ENCODE data around the gene UBE2D2. TPM values are rescaled to one million over a fixed set of nuclear protein-coding genes. Genes with fewer than 3 reads are reported as not detected.
"Not testable (repeated sequence)": the region's sequence is repeated elsewhere in the genome, so short reads cannot be mapped to it uniquely, and the experiment has no call there.

UBE2D2 gene
- total RNA-seq, 4 donors from 2014 or later: 86.9 to 104 (median 91.5) TPM

DNA sequence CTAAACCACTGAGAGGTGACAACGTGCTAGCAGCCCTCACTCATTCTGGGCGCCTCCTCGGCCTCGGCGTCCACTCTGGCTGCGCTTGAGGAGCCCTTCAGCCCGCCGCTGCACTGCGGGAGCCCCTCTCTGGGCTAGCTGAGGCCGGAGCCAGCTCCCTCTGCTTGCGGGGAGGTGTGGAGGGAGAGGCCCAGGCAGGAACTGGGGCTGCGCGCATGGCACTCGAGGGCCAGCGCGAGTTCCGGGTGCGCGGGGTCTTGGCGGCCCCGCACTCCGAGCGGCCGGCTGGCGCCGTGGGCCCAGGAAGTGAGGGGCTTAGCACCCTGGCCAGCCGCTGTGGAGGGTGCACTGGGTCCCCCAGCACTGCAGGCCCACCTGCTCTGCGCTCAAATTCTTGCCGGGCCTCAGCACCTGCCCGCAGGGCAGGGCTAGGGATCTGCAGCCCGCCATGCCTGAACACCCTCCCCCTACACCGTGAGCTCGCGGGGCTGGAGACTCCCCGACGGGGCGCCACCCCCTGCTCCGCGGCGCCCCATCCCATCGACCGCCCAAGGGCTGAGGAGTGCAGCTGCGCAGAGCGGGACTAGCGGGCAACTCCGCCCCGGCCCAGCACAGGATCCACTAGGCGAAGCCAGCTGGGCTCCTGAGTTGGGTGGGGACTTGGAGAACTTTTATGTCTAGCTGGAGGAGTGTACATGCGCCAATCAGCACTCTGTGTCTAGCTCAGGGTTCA lies 11.8 kb upstream of the UBE2D2 start:
- Histone ChIP-seq H3K27ac (replicated peaks in 1 of 4) (no peak overlapping the region), H3K4me3 (no peak overlapping the region), H3K4me1 (no peaks in the 10 kb centered on the region), H3K36me3 (no peaks in the 10 kb centered on the region), H3K27me3 (no peaks in the 10 kb centered on the region), H3K9me3 (no peaks in the 10 kb centered on the region)
- 96% methylated on average over 31 of the region's 49 CpGs for WGBS
- no peak for DNase-seq (ENCODE audit: extremely low spot score)
- TF ChIP-seq POLR2AphosphoS5 (IDR thresholded peaks at IDR 0.05) (no peak), POLR2A (IDR thresholded peaks at IDR 0.05; ENCODE audit: low read depth) (no peak), EP300 (IDR thresholded peaks at IDR 0.05) (no peak)
- TF ChIP-seq, protein P1, sequence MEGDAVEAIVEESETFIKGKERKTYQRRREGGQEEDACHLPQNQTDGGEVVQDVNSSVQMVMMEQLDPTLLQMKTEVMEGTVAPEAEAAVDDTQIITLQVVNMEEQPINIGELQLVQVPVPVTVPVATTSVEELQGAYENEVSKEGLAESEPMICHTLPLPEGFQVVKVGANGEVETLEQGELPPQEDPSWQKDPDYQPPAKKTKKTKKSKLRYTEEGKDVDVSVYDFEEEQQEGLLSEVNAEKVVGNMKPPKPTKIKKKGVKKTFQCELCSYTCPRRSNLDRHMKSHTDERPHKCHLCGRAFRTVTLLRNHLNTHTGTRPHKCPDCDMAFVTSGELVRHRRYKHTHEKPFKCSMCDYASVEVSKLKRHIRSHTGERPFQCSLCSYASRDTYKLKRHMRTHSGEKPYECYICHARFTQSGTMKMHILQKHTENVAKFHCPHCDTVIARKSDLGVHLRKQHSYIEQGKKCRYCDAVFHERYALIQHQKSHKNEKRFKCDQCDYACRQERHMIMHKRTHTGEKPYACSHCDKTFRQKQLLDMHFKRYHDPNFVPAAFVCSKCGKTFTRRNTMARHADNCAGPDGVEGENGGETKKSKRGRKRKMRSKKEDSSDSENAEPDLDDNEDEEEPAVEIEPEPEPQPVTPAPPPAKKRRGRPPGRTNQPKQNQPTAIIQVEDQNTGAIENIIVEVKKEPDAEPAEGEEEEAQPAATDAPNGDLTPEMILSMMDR (IDR thresholded peaks at IDR 0.05): no peak
- intact Hi-C loops (cut with DNase I): no loop called here

DNA sequence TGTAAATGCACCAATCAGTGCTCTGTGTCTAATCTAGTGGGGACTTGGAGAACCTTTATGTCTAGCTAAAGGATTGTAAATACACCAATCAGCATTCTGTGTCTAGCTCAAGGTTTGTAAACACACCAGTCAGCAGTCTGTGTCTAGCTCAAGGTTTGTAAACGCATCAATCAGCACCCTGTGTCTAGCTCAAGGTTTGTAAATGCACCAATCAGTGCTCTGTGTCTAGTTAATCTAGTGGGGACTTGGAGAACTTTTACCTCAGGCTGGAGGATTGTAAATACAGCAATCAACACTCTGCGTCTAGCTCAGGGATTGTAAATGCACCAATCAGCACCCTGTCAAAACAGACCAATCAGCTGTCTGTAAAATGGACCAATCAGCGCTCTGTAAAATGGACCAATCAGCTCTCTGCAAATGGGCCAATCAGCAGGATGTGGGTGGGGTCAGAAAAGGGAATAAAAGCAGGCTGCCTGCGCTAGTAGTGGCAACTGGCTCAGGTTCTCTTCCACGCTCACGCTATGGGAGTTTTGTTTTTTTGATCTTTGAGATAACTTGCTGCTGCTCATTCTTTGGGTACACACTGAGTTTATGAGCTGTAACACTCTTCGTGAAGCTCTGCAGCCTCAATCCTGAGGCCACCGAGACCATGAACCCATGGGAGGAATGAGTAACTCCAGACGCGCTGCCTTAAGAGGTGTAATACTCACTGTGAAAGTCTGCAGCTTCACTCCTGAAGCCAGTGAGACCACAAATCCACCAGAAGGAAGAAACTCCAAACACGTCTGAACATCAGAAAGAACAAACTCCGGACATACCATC lies 10.9 kb upstream of the UBE2D2 start:
- H3K27ac ChIP-seq (replicated peaks in 1 of 4); H3K4me1 ChIP-seq; H3K36me3 ChIP-seq; intact Hi-C loops (cut with DNase I); H3K9me3 ChIP-seq; DNase-seq (ENCODE audit: extremely low spot score); H3K4me3 ChIP-seq; H3K27me3 ChIP-seq: not testable (repeated sequence)
- WGBS: 86% methylated on average over 12 of the region's 12 CpGs

DNA sequence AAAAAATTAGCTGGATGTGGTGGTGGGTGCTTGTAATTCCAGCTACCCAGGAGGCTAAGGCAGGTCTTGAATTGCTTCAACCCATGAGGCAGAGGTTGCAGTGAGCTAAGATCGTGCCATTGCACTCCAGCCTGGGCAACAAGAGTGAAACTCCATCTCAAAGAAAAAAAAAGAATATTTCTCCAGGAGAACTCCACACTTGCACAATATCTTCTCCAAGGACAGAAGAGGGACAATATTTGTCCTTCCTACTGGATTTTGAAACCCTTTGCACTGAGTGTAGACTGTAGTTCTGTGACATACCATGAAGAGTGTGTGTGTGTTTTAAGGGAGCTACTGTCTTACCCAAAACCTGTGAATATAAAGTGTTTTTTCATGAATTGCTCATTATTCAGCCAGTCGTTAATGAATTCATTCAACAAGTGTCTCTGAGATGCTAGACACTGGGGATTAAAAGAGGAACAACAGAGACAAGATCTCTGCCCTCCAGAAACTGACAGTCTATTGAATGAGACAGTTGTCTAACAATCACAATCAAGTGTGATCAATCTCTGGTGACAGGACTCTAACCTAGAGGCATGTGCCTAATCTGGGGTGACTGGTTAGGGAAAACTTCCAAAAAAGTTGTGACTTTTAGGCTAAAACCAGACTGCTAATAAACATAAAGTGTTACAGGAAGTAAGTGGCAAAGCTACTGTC lies 9.8 kb upstream of the UBE2D2 start:
- Histone ChIP-seq H3K27ac (replicated peaks in 1 of 4) (no peak overlapping the region), H3K4me1 (no peaks in the 10 kb centered on the region), H3K36me3 (no peaks in the 10 kb centered on the region), H3K9me3 (no peaks in the 10 kb centered on the region), H3K4me3 (no peak overlapping the region), H3K27me3 (no peaks in the 10 kb centered on the region)
- 52% methylated on average over 2 of the region's 2 CpGs for WGBS
- TF ChIP-seq, protein P1 (IDR thresholded peaks at IDR 0.05): no peak
- TF ChIP-seq EP300 (IDR thresholded peaks at IDR 0.05) (no peak), POLR2A (IDR thresholded peaks at IDR 0.05; ENCODE audit: low read depth) (no peak), POLR2AphosphoS5 (IDR thresholded peaks at IDR 0.05) (no peak)
- intact Hi-C loops (cut with DNase I): no loop called here
- no peak for DNase-seq (ENCODE audit: extremely low spot score)

DNA sequence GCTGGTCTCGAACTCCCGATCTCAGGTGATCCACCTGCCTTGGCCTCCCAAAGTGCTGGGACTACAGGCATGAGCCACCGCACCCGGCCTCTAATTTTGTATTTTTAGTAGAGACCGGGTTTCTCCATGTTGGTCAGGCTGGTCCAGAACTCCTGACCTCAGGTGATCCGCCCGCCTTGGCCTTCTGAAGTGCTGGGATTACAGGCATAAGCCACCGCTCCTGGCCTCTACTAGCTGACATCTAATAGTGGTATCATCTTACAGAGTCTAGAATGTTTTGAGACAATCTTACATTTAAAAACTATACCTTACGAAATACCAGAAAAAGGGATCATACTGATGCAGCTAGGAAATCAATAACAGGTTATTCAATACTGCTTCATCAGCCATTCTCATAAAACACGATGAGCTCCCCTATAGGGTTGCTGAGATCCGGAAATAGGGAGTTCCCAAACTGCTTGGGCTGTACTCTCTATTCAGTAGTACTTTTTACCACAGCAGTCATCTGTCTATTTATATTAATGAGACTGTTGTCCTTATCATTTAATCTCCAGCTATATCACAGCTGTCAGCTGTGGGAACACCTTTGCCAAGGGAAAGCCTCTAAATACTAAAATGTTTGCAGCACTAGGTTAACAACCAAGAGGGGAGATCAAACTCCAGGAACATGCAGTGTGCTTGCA lies 8.1 kb upstream of the UBE2D2 start:
- H3K27me3 ChIP-seq: no peaks in the 10 kb centered on the region
- DNase-seq (ENCODE audit: extremely low spot score): no peak
- H3K9me3 ChIP-seq: no peaks in the 10 kb centered on the region
- H3K27ac ChIP-seq (replicated peaks in 1 of 4): no peak overlapping the region
- no peak overlapping the region for H3K4me3 ChIP-seq
- no peak for TF ChIP-seq POLR2A (IDR thresholded peaks at IDR 0.05; ENCODE audit: low read depth)
- H3K36me3 ChIP-seq: no peaks in the 10 kb centered on the region
- no peaks in the 10 kb centered on the region for H3K4me1 ChIP-seq
- WGBS: 85% methylated on average over 11 of the region's 11 CpGs
- intact Hi-C loops (cut with DNase I): no loop called here

DNA sequence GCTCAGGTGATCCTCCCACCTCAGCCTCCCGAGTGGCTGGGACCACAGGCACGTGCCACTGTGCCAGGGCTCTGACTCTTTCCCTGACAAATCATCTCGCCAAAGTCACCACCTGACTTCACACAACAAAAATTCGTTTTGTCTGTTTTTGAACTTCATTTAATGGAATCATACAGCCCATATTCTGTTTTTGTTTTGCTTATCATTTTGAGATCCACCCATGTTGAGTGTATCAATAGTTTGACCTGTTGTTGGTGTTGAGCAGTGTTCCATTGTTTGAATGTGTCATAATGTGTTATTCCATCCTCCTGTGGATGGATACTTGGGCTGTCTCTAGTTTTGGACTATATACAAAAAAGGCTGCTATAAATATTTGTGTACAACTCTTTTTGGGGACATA lies 6.9 kb upstream of the UBE2D2 start:
- Histone ChIP-seq H3K4me1 (no peaks in the 10 kb centered on the region), H3K36me3 (no peaks in the 10 kb centered on the region), H3K27ac (replicated peaks in 1 of 4) (no peak overlapping the region), H3K9me3 (no peaks in the 10 kb centered on the region), H3K4me3 (no peak overlapping the region), H3K27me3 (no peaks in the 10 kb centered on the region)
- intact Hi-C loops (cut with DNase I): no loop called here
- DNase-seq (ENCODE audit: extremely low spot score): no peak
- 85% methylated on average over 4 of the region's 4 CpGs for WGBS
- TF ChIP-seq POLR2AphosphoS5 (IDR thresholded peaks at IDR 0.05) (no peak), POLR2A (IDR thresholded peaks at IDR 0.05; ENCODE audit: low read depth) (no peak), EP300 (IDR thresholded peaks at IDR 0.05) (no peak)
- TF ChIP-seq, protein P1 (IDR thresholded peaks at IDR 0.05): no peak

All from esophagus muscularis mucosa (tissue), 4 donors.